ENCODE data around the gene WNT7A.

The WNT7A gene

DNA sequence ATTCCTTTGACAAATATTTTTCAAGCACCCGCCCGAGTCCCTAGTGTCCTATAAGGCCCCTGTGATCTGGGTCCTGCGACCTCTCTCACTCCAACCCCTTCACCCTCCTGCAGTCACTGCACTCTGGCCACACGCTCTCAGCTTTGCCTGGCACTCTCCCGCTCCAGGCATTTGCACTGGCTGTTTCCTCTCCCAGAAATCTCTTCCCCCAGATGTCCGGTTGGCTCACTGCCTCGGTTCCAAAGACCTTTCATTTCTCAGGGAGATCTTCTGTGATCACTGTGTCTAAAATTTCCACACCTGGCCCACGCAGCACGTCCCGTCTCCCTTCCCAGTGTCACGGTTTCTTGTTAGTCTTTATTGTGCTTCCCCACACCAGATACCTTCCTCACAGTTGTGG is 97.4 kb downstream of the WNT7A start:
- TF ChIP-seq POLR2AphosphoS5 (IDR thresholded peaks at IDR 0.05; ENCODE audit: low read depth, low read length) (no peak), TAF1 (IDR thresholded peaks at IDR 0.05; ENCODE audit: borderline replicate concordance, insufficient read depth, low read length) (no peak), FOXP2 (optimal IDR thresholded peaks at IDR 0.05; ENCODE audit: borderline replicate concordance, extremely low read depth, extremely low read length, insufficient read depth) (no peak), SIN3A (IDR thresholded peaks at IDR 0.05; ENCODE audit: borderline replicate concordance, insufficient read depth, low read length) (no peak)
- TF ChIP-seq, protein P1, sequence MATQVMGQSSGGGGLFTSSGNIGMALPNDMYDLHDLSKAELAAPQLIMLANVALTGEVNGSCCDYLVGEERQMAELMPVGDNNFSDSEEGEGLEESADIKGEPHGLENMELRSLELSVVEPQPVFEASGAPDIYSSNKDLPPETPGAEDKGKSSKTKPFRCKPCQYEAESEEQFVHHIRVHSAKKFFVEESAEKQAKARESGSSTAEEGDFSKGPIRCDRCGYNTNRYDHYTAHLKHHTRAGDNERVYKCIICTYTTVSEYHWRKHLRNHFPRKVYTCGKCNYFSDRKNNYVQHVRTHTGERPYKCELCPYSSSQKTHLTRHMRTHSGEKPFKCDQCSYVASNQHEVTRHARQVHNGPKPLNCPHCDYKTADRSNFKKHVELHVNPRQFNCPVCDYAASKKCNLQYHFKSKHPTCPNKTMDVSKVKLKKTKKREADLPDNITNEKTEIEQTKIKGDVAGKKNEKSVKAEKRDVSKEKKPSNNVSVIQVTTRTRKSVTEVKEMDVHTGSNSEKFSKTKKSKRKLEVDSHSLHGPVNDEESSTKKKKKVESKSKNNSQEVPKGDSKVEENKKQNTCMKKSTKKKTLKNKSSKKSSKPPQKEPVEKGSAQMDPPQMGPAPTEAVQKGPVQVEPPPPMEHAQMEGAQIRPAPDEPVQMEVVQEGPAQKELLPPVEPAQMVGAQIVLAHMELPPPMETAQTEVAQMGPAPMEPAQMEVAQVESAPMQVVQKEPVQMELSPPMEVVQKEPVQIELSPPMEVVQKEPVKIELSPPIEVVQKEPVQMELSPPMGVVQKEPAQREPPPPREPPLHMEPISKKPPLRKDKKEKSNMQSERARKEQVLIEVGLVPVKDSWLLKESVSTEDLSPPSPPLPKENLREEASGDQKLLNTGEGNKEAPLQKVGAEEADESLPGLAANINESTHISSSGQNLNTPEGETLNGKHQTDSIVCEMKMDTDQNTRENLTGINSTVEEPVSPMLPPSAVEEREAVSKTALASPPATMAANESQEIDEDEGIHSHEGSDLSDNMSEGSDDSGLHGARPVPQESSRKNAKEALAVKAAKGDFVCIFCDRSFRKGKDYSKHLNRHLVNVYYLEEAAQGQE (IDR thresholded peaks at IDR 0.05; ENCODE audit: insufficient read depth in 1 of 2, low read depth in 2 of 2, low read length in 2 of 2) = no peak

DNA sequence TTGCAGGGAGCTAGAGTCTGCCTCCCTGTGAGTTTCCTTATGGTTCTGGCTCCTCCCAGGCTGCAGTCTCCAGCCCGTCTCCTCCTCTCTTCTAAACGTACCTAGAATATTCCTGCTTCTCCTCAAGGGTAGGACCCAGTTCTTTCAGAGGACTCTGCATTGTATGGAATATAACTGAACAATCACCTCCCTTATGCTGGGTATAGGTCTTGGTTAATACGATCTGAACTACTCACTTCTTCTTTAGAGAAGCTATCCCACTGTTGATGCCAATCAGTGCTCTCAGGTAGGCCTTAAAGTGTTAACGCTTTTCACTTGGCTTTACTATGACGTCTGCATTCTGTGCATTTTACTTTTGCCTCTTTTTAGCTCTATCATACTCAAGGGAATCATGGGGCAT is 98.5 kb downstream of the WNT7A start:
- TF ChIP-seq FOXP2 (optimal IDR thresholded peaks at IDR 0.05; ENCODE audit: borderline replicate concordance, extremely low read depth, extremely low read length, insufficient read depth) (no peak), TAF1 (IDR thresholded peaks at IDR 0.05; ENCODE audit: borderline replicate concordance, insufficient read depth, low read length) (no peak), POLR2AphosphoS5 (IDR thresholded peaks at IDR 0.05; ENCODE audit: low read depth, low read length) (no peak), SIN3A (IDR thresholded peaks at IDR 0.05; ENCODE audit: borderline replicate concordance, insufficient read depth, low read length) (no peak)
- TF ChIP-seq, protein P1 (IDR thresholded peaks at IDR 0.05; ENCODE audit: insufficient read depth in 1 of 2, low read depth in 2 of 2, low read length in 2 of 2) = no peak

DNA sequence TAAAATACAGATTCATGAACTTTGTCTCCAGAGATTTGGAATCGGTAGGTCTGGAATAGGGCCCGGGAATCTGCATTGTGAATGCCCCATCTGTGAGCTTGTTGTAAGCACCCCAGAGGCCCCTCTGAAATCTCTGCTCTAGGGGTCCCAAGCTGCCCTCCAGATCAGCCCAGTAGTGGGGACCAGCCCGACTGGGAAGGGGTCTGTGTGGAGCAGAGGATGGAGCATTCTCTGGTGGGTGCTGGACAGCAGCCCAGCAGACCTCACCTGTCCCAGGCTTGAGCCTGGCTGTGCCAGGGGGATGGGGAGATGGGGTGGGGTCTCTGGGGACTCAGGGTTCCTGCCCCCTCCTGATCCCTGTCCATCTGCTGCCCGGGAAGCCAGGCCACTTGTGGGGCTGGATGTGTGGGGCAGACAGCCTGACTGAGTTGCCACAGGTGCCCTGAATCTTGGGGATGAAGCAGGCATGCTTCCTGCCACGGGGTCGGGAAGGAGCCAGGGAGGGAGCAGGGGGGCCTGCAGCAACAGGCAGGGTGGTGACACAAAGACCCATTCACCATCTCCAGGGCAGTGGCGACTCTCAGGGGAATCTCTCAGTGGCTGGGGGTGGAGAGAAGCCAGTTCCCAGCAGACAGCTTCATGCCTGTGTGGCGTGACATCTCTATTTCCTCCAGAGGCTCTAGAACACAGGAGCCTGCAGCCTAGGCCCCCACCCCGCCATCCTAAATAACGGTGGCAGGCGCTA is 99.3 kb downstream of the WNT7A start:
- TF ChIP-seq POLR2AphosphoS5 (IDR thresholded peaks at IDR 0.05; ENCODE audit: low read depth, low read length) = no peak
- no peak for TF ChIP-seq SIN3A (IDR thresholded peaks at IDR 0.05; ENCODE audit: borderline replicate concordance, insufficient read depth, low read length)
- no peak for TF ChIP-seq TAF1 (IDR thresholded peaks at IDR 0.05; ENCODE audit: borderline replicate concordance, insufficient read depth, low read length)
- no peak for TF ChIP-seq FOXP2 (optimal IDR thresholded peaks at IDR 0.05; ENCODE audit: borderline replicate concordance, extremely low read depth, extremely low read length, insufficient read depth)
- TF ChIP-seq, protein P1 (IDR thresholded peaks at IDR 0.05; ENCODE audit: insufficient read depth in 1 of 2, low read depth in 2 of 2, low read length in 2 of 2) = no peak

DNA sequence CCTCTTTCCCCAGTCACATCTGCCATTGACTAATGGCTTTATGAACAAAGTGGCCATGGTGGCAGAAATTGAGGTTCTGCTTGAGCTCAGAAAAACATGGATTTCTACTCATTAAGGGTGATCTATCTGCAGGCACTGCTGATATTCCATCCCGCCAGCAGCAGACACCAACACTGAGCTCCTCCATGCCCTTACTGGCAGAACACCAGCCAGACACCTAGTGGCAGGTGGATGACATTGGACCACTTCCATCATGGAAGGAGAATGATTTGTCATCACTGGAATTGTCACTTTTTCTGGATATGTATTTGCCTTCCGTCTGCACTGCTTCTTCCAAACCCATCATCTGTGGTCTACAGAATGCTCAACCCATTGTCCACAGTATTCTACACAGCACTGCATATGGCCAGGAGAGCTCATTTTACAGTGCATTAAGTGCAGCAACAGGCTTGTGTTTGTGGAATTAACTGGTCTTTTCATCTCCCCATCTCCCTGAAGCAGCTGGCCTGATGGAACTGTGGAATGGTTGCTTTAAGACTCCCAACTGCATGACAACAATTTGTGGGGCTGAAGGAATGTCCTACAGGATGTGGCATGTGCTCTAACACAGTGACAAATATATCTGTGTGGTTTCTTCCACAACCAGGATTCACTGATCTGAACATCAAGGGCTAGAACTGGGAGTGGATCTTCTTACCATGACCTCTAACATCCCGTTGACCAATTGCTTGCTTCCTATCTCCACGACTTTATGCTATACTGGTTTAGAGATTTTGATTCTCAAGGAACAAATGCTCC is 103.4 kb downstream of the WNT7A start:
- TF ChIP-seq SIN3A (IDR thresholded peaks at IDR 0.05; ENCODE audit: borderline replicate concordance, insufficient read depth, low read length) (no peak), POLR2AphosphoS5 (IDR thresholded peaks at IDR 0.05; ENCODE audit: low read depth, low read length) (no peak), FOXP2 (optimal IDR thresholded peaks at IDR 0.05; ENCODE audit: borderline replicate concordance, extremely low read depth, extremely low read length, insufficient read depth) (no peak), TAF1 (IDR thresholded peaks at IDR 0.05; ENCODE audit: borderline replicate concordance, insufficient read depth, low read length) (no peak)
- TF ChIP-seq, protein P1 (IDR thresholded peaks at IDR 0.05; ENCODE audit: insufficient read depth in 1 of 2, low read depth in 2 of 2, low read length in 2 of 2) = no peak

All from PFSK-1 (cell line).